Breast epithelium (tissue), 3 donors: ENCODE results near the gene ABHD4.

Source experiments
- POLR2AphosphoS5 ChIP-seq, 3 donors: sonication (generic); formaldehyde crosslinking; IDR thresholded peaks; one replicate each; pipeline ENCODE4 v1.6.1; 2017; ENCODE audit warnings: antibody characterized with exemption in 3 of 3
- TF ChIP-seq, protein P1 (sequence below), 3 donors: fragments of 450-650 bp; IDR thresholded peaks; one replicate each; pipeline ENCODE4 v1.5.1; 2016 to 2017; ENCODE audit warnings: antibody characterized with exemption in 3 of 3, mild to moderate bottlenecking in 3 of 3, moderate library complexity in 3 of 3

DNA sequence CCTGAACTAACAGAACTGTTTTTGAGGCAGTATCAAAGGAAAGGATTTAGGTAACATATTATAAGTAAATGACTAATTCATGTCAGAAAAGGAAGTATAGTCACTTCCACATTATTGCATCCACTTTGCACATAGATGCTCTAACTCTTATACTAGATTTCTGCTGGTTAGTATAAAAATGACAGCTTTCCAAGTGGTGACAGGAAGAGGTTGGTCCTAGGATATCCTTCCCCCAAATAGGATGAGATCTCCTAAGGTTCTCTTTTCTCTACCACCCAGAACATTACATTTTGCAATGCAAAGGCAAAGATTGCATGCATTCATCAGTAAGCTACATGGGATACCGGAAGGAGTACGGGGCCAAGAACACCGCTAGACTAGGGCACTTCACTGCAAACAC, 24.3 kb upstream of the ABHD4 start:
- TF ChIP-seq, protein P1, sequence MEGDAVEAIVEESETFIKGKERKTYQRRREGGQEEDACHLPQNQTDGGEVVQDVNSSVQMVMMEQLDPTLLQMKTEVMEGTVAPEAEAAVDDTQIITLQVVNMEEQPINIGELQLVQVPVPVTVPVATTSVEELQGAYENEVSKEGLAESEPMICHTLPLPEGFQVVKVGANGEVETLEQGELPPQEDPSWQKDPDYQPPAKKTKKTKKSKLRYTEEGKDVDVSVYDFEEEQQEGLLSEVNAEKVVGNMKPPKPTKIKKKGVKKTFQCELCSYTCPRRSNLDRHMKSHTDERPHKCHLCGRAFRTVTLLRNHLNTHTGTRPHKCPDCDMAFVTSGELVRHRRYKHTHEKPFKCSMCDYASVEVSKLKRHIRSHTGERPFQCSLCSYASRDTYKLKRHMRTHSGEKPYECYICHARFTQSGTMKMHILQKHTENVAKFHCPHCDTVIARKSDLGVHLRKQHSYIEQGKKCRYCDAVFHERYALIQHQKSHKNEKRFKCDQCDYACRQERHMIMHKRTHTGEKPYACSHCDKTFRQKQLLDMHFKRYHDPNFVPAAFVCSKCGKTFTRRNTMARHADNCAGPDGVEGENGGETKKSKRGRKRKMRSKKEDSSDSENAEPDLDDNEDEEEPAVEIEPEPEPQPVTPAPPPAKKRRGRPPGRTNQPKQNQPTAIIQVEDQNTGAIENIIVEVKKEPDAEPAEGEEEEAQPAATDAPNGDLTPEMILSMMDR (IDR thresholded peaks at IDR 0.05), result no peak
- no peak for TF ChIP-seq POLR2AphosphoS5 (IDR thresholded peaks at IDR 0.05)
